ENCODE measurements around the gene HUS1.

HUS1 gene

DNA sequence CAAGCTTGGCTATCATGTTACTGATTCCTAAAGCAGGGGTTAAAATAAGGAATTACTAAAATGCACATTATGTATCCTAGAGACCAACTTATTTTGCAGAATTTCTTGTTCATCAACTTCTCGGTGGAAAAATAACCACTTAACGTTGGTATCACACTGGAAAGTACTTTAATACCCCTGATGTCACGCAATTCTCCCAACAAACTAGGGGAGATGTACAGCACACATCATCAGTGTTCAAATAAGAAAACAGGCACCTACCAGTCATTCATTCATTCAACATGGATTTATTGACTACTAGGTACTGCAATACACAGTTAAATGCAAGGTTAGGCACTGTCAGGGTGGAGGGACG lies 648 bp downstream of the HUS1 start:
- no peaks in the 10 kb centered on the region for H3K27me3 ChIP-seq (ENCODE audit: low read depth, low read length)
- H3K4me3 ChIP-seq (ENCODE audit: low read depth in 1 of 2, low read length in 2 of 2): peak overlapping the region; percentile 88 to 99
- no peaks in the 10 kb centered on the region for H3K9me3 ChIP-seq (ENCODE audit: control insufficient read depth in 1 of 2, low read length in 2 of 2)
- peak overlapping the region; percentile 85 for H3K27ac ChIP-seq (ENCODE audit: low read length)
- H3K4me1 ChIP-seq (ENCODE audit: control insufficient read depth in 1 of 2, insufficient read depth in 2 of 2, low read length in 2 of 2): peaks cover 4 to 11% of the 10 kb centered on the region in 2 donors
- H3K36me3 ChIP-seq (ENCODE audit: control insufficient read depth in 1 of 2, insufficient read depth in 2 of 2, low read length in 2 of 2): peaks cover 28 to 46% of the 10 kb centered on the region in 2 donors

DNA sequence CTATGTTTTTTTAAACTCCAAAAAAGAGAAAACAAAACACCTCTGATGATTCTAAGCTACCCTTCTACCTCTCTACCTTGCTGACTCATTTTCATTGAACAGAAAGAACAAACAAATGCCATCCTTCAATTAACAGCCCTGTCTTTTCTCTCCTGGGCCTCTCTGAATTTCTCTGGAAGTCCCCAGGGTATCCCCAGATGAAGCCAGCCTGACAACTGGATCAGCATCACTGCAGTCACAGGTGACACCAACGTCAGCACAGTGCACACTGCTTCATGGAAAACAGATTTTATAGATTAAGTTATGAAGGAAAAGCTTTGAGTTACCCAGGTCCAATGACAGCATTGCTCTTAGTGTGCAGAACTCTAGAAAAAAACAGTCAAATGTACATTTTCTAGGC lies 5.7 kb downstream of the HUS1 start:
- H3K4me1 ChIP-seq (ENCODE audit: control insufficient read depth in 1 of 2, insufficient read depth in 2 of 2, low read length in 2 of 2): peaks cover 3 to 10% of the 10 kb centered on the region in 2 donors
- H3K36me3 ChIP-seq (ENCODE audit: control insufficient read depth in 1 of 2, insufficient read depth in 2 of 2, low read length in 2 of 2): peaks cover 37 to 79% of the 10 kb centered on the region in 2 donors
- H3K9me3 ChIP-seq (ENCODE audit: control insufficient read depth in 1 of 2, low read length in 2 of 2): no peaks in the 10 kb centered on the region
- H3K27me3 ChIP-seq (ENCODE audit: low read depth, low read length): no peaks in the 10 kb centered on the region
- H3K4me3 ChIP-seq (ENCODE audit: low read depth in 1 of 2, low read length in 2 of 2): no peak overlapping the region
- no peak overlapping the region for H3K27ac ChIP-seq (ENCODE audit: low read length)

DNA sequence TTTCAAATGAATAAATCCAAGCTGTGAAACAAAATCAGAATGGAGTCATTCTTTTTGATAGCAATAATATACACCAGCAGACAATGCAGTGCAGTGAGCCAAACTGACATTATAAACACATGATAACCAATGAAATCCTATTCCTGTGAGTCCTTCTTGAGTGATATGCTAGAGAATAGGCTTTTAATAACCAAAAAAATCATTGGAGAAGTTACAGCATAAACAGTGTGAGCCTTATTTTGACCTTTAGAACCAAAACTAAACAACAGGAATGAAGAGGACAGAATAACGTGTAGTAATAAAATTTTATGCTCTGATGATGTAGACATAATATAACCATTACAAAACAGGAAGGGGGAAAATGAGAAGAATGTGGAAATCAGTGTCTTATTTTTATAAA lies 8.7 kb downstream of the HUS1 start:
- H3K36me3 ChIP-seq (ENCODE audit: control insufficient read depth in 1 of 2, insufficient read depth in 2 of 2, low read length in 2 of 2): peaks cover 53 to 74% of the 10 kb centered on the region in 2 donors
- no peak overlapping the region for H3K4me3 ChIP-seq (ENCODE audit: low read depth in 1 of 2, low read length in 2 of 2)
- no peaks in the 10 kb centered on the region for H3K4me1 ChIP-seq (ENCODE audit: control insufficient read depth in 1 of 2, insufficient read depth in 2 of 2, low read length in 2 of 2)
- H3K9me3 ChIP-seq (ENCODE audit: control insufficient read depth in 1 of 2, low read length in 2 of 2): no peaks in the 10 kb centered on the region
- H3K27ac ChIP-seq (ENCODE audit: low read length): peak overlapping the region; percentile 79
- H3K27me3 ChIP-seq (ENCODE audit: low read depth, low read length): no peaks in the 10 kb centered on the region

- Histone ChIP-seq H3K36me3 (ENCODE audit: control insufficient read depth in 1 of 2, insufficient read depth in 2 of 2, low read length in 2 of 2) (peaks cover 54 to 74% of the 10 kb centered on the region in 2 donors), H3K27ac (ENCODE audit: low read length) (no peak overlapping the region), H3K27me3 (ENCODE audit: low read depth, low read length) (no peaks in the 10 kb centered on the region), H3K4me3 (ENCODE audit: low read depth in 1 of 2, low read length in 2 of 2) (no peak overlapping the region), H3K4me1 (ENCODE audit: control insufficient read depth in 1 of 2, insufficient read depth in 2 of 2, low read length in 2 of 2) (no peaks in the 10 kb centered on the region), H3K9me3 (ENCODE audit: control insufficient read depth in 1 of 2, low read length in 2 of 2) (no peaks in the 10 kb centered on the region)
These were observed 10.3 kb downstream of the HUS1 start for GRCh38 chr7:47968847-47969774.

GRCh38 chr7:47967708-47968107 lies 11.7 kb downstream of the HUS1 start:
- no peak overlapping the region for H3K4me3 ChIP-seq (ENCODE audit: low read depth in 1 of 2, low read length in 2 of 2)
- H3K27ac ChIP-seq (ENCODE audit: low read length): no peak overlapping the region
- no peaks in the 10 kb centered on the region for H3K27me3 ChIP-seq (ENCODE audit: low read depth, low read length)
- H3K9me3 ChIP-seq (ENCODE audit: control insufficient read depth in 1 of 2, low read length in 2 of 2): no peaks in the 10 kb centered on the region
- H3K36me3 ChIP-seq (ENCODE audit: control insufficient read depth in 1 of 2, insufficient read depth in 2 of 2, low read length in 2 of 2): peaks cover 50 to 73% of the 10 kb centered on the region in 2 donors
- no peaks in the 10 kb centered on the region for H3K4me1 ChIP-seq (ENCODE audit: control insufficient read depth in 1 of 2, insufficient read depth in 2 of 2, low read length in 2 of 2)

GRCh38 chr7:47967123-47967522 lies 12.3 kb downstream of the HUS1 start:
- Histone ChIP-seq H3K27me3 (ENCODE audit: low read depth, low read length) (no peaks in the 10 kb centered on the region), H3K27ac (ENCODE audit: low read length) (no peak overlapping the region), H3K36me3 (ENCODE audit: control insufficient read depth in 1 of 2, insufficient read depth in 2 of 2, low read length in 2 of 2) (peaks cover 51 to 75% of the 10 kb centered on the region in 2 donors)

GRCh38 chr7:47965456-47965855 lies 14.0 kb downstream of the HUS1 start:
- no peaks in the 10 kb centered on the region for H3K4me1 ChIP-seq (ENCODE audit: control insufficient read depth in 1 of 2, insufficient read depth in 2 of 2, low read length in 2 of 2)
- H3K27ac ChIP-seq (ENCODE audit: low read length): no peak overlapping the region
- H3K4me3 ChIP-seq (ENCODE audit: low read depth in 1 of 2, low read length in 2 of 2): no peak overlapping the region
- H3K36me3 ChIP-seq (ENCODE audit: control insufficient read depth in 1 of 2, insufficient read depth in 2 of 2, low read length in 2 of 2): peaks cover 60 to 76% of the 10 kb centered on the region in 2 donors
- no peaks in the 10 kb centered on the region for H3K27me3 ChIP-seq (ENCODE audit: low read depth, low read length)
- H3K9me3 ChIP-seq (ENCODE audit: control insufficient read depth in 1 of 2, low read length in 2 of 2): no peaks in the 10 kb centered on the region

More at GRCh38 chr7:47967123-47967522, 12.3 kb downstream of the HUS1 start:
- Histone ChIP-seq H3K4me3 (ENCODE audit: low read depth in 1 of 2, low read length in 2 of 2) (no peak overlapping the region), H3K4me1 (ENCODE audit: control insufficient read depth in 1 of 2, insufficient read depth in 2 of 2, low read length in 2 of 2) (no peaks in the 10 kb centered on the region), H3K9me3 (ENCODE audit: control insufficient read depth in 1 of 2, low read length in 2 of 2) (no peaks in the 10 kb centered on the region)

GRCh38 chr7:47962262-47962661 lies 17.2 kb downstream of the HUS1 start:
- Histone ChIP-seq H3K4me1 (ENCODE audit: control insufficient read depth in 1 of 2, insufficient read depth in 2 of 2, low read length in 2 of 2) (no peaks in the 10 kb centered on the region), H3K4me3 (ENCODE audit: low read depth in 1 of 2, low read length in 2 of 2) (no peak overlapping the region), H3K27ac (ENCODE audit: low read length) (no peak overlapping the region), H3K27me3 (ENCODE audit: low read depth, low read length) (no peaks in the 10 kb centered on the region), H3K36me3 (ENCODE audit: control insufficient read depth in 1 of 2, insufficient read depth in 2 of 2, low read length in 2 of 2) (peaks cover 46 to 65% of the 10 kb centered on the region in 2 donors), H3K9me3 (ENCODE audit: control insufficient read depth in 1 of 2, low read length in 2 of 2) (no peaks in the 10 kb centered on the region)

GRCh38 chr7:47957156-47957555 lies 22.3 kb downstream of the HUS1 start:
- no peaks in the 10 kb centered on the region for H3K27me3 ChIP-seq (ENCODE audit: low read depth, low read length)

DNA sequence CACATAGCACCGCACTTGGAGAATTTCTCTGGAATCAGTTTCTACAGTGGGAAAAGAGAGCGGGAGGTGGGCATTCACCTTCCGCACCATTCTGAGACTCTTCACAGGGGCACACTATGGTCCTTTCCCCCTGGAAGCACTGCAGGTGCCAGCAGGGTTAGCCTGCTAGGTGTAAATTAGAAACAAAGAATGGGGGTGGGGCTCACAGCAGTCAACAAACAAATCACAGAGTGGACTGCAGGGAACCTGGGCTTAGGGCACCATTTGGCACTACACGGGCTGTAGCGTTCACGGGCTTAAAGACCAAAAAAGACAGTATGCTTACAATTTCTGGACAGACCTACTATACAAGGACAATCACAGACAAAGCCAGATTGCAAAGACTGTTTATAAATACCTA lies 23.2 kb downstream of the HUS1 start:
- Histone ChIP-seq H3K4me3 (ENCODE audit: low read depth in 1 of 2, low read length in 2 of 2) (no peak overlapping the region), H3K27ac (ENCODE audit: low read length) (no peak overlapping the region)

More at GRCh38 chr7:47957156-47957555, 22.3 kb downstream of the HUS1 start:
- peaks cover 25 to 43% of the 10 kb centered on the region in 2 donors for H3K36me3 ChIP-seq (ENCODE audit: control insufficient read depth in 1 of 2, insufficient read depth in 2 of 2, low read length in 2 of 2)
- no peak overlapping the region for H3K27ac ChIP-seq (ENCODE audit: low read length)
- no peak overlapping the region for H3K4me3 ChIP-seq (ENCODE audit: low read depth in 1 of 2, low read length in 2 of 2)
- no peaks in the 10 kb centered on the region for H3K9me3 ChIP-seq (ENCODE audit: control insufficient read depth in 1 of 2, low read length in 2 of 2)
- no peaks in the 10 kb centered on the region for H3K4me1 ChIP-seq (ENCODE audit: control insufficient read depth in 1 of 2, insufficient read depth in 2 of 2, low read length in 2 of 2)

DNA sequence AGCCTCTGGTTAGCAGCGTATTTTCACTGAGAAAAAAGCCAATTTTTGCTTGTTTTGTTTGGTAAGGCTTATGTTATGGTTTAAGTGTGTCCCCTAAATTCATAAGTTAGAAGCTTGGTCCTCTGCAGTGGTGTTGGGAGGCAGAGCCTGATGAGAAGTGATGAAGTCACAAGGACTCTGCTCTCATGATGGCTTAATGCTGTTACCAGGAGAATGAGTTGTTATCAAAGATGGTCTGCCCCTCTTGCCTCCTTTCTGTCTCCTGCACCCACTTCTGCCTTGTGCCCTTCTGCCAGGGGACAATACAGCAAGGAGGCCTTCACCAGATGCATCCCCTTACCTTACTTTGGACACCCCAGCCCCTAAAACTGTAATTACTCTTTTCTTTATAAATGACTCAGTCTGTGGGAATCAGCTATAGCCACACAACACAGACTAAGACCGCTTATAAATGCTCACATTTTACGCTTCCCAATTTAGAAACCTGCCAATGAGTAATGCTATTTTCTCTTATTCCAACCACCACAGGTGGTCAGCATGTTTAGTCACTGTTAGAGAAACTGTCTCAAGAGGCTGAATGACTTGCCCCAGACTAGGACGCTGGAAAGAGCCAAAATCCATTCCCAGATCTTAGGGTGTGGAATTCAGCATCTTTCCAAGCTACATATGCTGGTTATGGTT lies 25.0 kb downstream of the HUS1 start:
- Histone ChIP-seq H3K27ac (ENCODE audit: low read length) (no peak overlapping the region), H3K36me3 (ENCODE audit: control insufficient read depth in 1 of 2, insufficient read depth in 2 of 2, low read length in 2 of 2) (peaks cover 16 to 28% of the 10 kb centered on the region in 2 donors), H3K9me3 (ENCODE audit: control insufficient read depth in 1 of 2, low read length in 2 of 2) (no peaks in the 10 kb centered on the region), H3K27me3 (ENCODE audit: low read depth, low read length) (no peaks in the 10 kb centered on the region), H3K4me3 (ENCODE audit: low read depth in 1 of 2, low read length in 2 of 2) (no peak overlapping the region), H3K4me1 (ENCODE audit: control insufficient read depth in 1 of 2, insufficient read depth in 2 of 2, low read length in 2 of 2) (no peaks in the 10 kb centered on the region)

More for the DNA sequence above, 23.2 kb downstream of the HUS1 start:
- H3K9me3 ChIP-seq (ENCODE audit: control insufficient read depth in 1 of 2, low read length in 2 of 2): no peaks in the 10 kb centered on the region
- H3K4me1 ChIP-seq (ENCODE audit: control insufficient read depth in 1 of 2, insufficient read depth in 2 of 2, low read length in 2 of 2): no peaks in the 10 kb centered on the region
- no peaks in the 10 kb centered on the region for H3K27me3 ChIP-seq (ENCODE audit: low read depth, low read length)
- peaks cover 21 to 34% of the 10 kb centered on the region in 2 donors for H3K36me3 ChIP-seq (ENCODE audit: control insufficient read depth in 1 of 2, insufficient read depth in 2 of 2, low read length in 2 of 2)
